Peyer's patch (tissue), 4 donors: ENCODE data around the gene SLC27A5.

ENCODE experiments used
- POLR2A ChIP-seq, 2 donors: fragments of 450-650 bp; IDR thresholded peaks; one replicate each; pipeline ENCODE4 v1.5.1; 2017; ENCODE audit warnings: antibody characterized with exemption in 2 of 2, mild to moderate bottlenecking in 2 of 2, moderate library complexity in 2 of 2
- TF ChIP-seq, protein P1 (sequence below), 6 experiments: fragments of 450-650 bp in 4 of 6; fragments of 200-600 bp in 2 of 6; sonication (generic) in 1 of 6; IDR thresholded peaks; one replicate each; pipeline ENCODE4 v1.5.1; 2017 to 2019; ENCODE audit warnings: antibody characterized with exemption in 6 of 6, mild to moderate bottlenecking in 3 of 6, moderate library complexity in 1 of 6

DNA sequence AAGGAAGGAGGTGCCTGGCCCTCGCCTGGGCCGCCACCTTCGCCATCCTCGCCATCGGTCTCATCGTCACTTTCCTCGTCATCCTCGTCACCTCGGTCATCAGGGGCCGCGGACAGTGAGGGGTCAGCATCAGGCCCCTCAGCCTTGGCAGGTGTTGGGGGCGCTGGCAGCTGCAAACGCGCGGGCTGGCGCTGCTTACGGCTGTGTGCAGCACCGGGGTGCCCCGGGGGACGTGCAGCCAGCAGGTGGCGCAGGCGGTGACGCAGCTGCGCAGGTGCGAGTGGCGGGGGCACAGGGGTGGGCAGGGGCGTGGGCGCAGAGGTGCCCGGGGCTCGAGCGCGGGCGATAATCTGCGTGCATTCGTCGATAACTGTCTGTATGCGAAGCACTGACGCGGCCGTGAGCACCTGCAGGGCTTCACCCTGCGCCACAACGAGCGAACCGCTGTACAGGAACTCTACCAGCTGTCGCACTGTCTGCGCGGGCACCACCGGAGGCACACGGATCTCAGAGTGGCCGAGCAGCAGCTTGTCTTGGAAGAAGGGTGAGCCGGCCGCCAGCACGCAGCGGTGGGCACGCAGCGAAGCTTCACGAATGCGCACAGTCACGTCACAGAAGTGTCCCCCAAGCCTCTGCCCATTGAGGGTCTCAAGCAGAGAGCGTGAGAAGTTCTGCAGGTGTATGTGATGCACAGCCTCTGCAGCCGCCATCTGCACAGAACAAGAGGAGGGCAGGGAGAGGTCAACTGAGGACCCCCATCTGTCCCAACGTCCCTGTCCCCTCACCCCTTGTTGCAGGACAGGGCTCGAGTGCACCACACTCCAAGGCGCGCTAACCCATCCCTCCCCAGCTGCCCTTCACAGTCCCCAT lies 5.4 kb upstream of the SLC27A5 start:
- TF ChIP-seq POLR2A (IDR thresholded peaks at IDR 0.05) = no peak
- TF ChIP-seq, protein P1, sequence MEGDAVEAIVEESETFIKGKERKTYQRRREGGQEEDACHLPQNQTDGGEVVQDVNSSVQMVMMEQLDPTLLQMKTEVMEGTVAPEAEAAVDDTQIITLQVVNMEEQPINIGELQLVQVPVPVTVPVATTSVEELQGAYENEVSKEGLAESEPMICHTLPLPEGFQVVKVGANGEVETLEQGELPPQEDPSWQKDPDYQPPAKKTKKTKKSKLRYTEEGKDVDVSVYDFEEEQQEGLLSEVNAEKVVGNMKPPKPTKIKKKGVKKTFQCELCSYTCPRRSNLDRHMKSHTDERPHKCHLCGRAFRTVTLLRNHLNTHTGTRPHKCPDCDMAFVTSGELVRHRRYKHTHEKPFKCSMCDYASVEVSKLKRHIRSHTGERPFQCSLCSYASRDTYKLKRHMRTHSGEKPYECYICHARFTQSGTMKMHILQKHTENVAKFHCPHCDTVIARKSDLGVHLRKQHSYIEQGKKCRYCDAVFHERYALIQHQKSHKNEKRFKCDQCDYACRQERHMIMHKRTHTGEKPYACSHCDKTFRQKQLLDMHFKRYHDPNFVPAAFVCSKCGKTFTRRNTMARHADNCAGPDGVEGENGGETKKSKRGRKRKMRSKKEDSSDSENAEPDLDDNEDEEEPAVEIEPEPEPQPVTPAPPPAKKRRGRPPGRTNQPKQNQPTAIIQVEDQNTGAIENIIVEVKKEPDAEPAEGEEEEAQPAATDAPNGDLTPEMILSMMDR (IDR thresholded peaks at IDR 0.05) = no peak
